GM21786 (cell line): ENCODE data around the gene ACHE.
"Not testable (repeated sequence)": the region's sequence is repeated elsewhere in the genome, so short reads cannot be mapped to it uniquely, and the experiment has no call there.

Experiments
- ATAC-seq: cut with Tn5 transposase; IDR thresholded peaks from one replicate; pipeline ENCODE4 v1.9.1; 2021; ENCODE audit not compliant: unreplicated experiment

The ACHE gene

GRCh38 chr7:100895701-100895955 lies at the start of gene ACHE:
Gene ACHE, minus strand, starts transcription at chr7:100895888. Its CDS starts 1,656 bp downstream, at chr7:100894232.
- ATAC-seq = no peak

- ATAC-seq = no peak
Observed at GRCh38 chr7:100944138-100944537, 48.5 kb upstream of the ACHE start.

- ATAC-seq = no peak
Observed at GRCh38 chr7:100943693-100944092, 48.0 kb upstream of the ACHE start.

GRCh38 chr7:100942045-100942774 lies 46.5 kb upstream of the ACHE start:
- ATAC-seq = no peak

GRCh38 chr7:100936167-100936566 lies 40.5 kb upstream of the ACHE start:
- not testable (repeated sequence) for ATAC-seq

- ATAC-seq = not testable (repeated sequence)
Observed at GRCh38 chr7:100935381-100935780, 39.7 kb upstream of the ACHE start.

- ATAC-seq = no peak
Observed at GRCh38 chr7:100933734-100934133, 38.0 kb upstream of the ACHE start.

GRCh38 chr7:100929808-100930174 lies 34.1 kb upstream of the ACHE start:
- no peak for ATAC-seq

- not testable (repeated sequence) for ATAC-seq
Observed at GRCh38 chr7:100923616-100924015, 27.9 kb upstream of the ACHE start.

- ATAC-seq = no peak
Observed at GRCh38 chr7:100921039-100921438, 25.4 kb upstream of the ACHE start.

- not testable (repeated sequence) for ATAC-seq
Observed at GRCh38 chr7:100919779-100920437, 24.2 kb upstream of the ACHE start.

- ATAC-seq = not testable (repeated sequence)
Observed at GRCh38 chr7:100919335-100919734, 23.6 kb upstream of the ACHE start.

- no peak for ATAC-seq
Observed at GRCh38 chr7:100914879-100915447, 19.3 kb upstream of the ACHE start.

GRCh38 chr7:100914208-100914878 lies 18.7 kb upstream of the ACHE start:
- no peak for ATAC-seq

GRCh38 chr7:100911484-100911883 lies 15.8 kb upstream of the ACHE start:
- ATAC-seq = no peak

GRCh38 chr7:100910443-100910842 lies 14.8 kb upstream of the ACHE start:
- not testable (repeated sequence) for ATAC-seq

GRCh38 chr7:100908512-100908911 lies 12.8 kb upstream of the ACHE start:
- no peak for ATAC-seq

- no peak for ATAC-seq
Observed at GRCh38 chr7:100902638-100903037, 7.0 kb upstream of the ACHE start.

- ATAC-seq = no peak
Observed at GRCh38 chr7:100901921-100902332, 6.2 kb upstream of the ACHE start.

- ATAC-seq = no peak
Observed at GRCh38 chr7:100900978-100901377, 5.3 kb upstream of the ACHE start.

- no peak for ATAC-seq
Observed at GRCh38 chr7:100899432-100899831, 3.7 kb upstream of the ACHE start.
